Activated naive CD4-positive, alpha-beta T cell treated with anti-CD3 and anti-CD28 coated beads, Interleukin-2, amount 50 U/mL, for 16 hours (primary cell): ENCODE measurements around the gene MYO6.

Experiments used
- DNase-seq: peaks from one replicate; pipeline ENCODE4 v3.0.0-alpha.2; 2020

MYO6 gene

GRCh38 chr6:75830959-75831885, 82.2 kb downstream of the MYO6 start:
- DNase-seq: no peak

GRCh38 chr6:75834447-75834846, 85.4 kb downstream of the MYO6 start:
- DNase-seq: no peak

GRCh38 chr6:75842191-75842590, 93.2 kb downstream of the MYO6 start:
- DNase-seq: no peak

GRCh38 chr6:75842732-75843131, 93.7 kb downstream of the MYO6 start:
- no peak for DNase-seq

GRCh38 chr6:75843396-75843795, 94.4 kb downstream of the MYO6 start:
- no peak for DNase-seq

GRCh38 chr6:75848274-75848673, 99.2 kb downstream of the MYO6 start:
- DNase-seq: no peak

- DNase-seq: no peak
Measured at GRCh38 chr6:75849329-75850025, 100.4 kb downstream of the MYO6 start.

GRCh38 chr6:75850026-75850833, 101.2 kb downstream of the MYO6 start:
- DNase-seq: no peak

GRCh38 chr6:75852721-75853120, 103.7 kb downstream of the MYO6 start:
- no peak for DNase-seq

- no peak for DNase-seq
Measured at GRCh38 chr6:75853806-75854205, 104.8 kb downstream of the MYO6 start.

- DNase-seq: no peak
Measured at GRCh38 chr6:75855052-75855451, 106.0 kb downstream of the MYO6 start.

GRCh38 chr6:75856902-75857301, 107.9 kb downstream of the MYO6 start:
- no peak for DNase-seq

GRCh38 chr6:75863001-75863400, 114.0 kb downstream of the MYO6 start:
- DNase-seq: no peak

GRCh38 chr6:75863784-75864183, 114.7 kb downstream of the MYO6 start:
- no peak for DNase-seq

- DNase-seq: no peak
Measured at GRCh38 chr6:75864446-75864845, 115.4 kb downstream of the MYO6 start.

GRCh38 chr6:75870389-75870788, 121.3 kb downstream of the MYO6 start:
- no peak for DNase-seq

GRCh38 chr6:75874224-75874623, 125.2 kb downstream of the MYO6 start:
- no peak for DNase-seq

- DNase-seq: no peak
Measured at GRCh38 chr6:75876152-75876551, 127.1 kb downstream of the MYO6 start.

- DNase-seq: no peak
Measured at GRCh38 chr6:75880305-75880704, 131.3 kb downstream of the MYO6 start.

GRCh38 chr6:75882734-75883133, 133.7 kb downstream of the MYO6 start:
- no peak for DNase-seq

- DNase-seq: no peak
Measured at GRCh38 chr6:75884822-75885221, 135.8 kb downstream of the MYO6 start.

- DNase-seq: no peak
Measured at GRCh38 chr6:75892384-75892783, 143.3 kb downstream of the MYO6 start.

- DNase-seq: no peak
Measured at GRCh38 chr6:75893058-75893775, 144.2 kb downstream of the MYO6 start.
